MV-4-11 (cell line): ENCODE measurements around the gene CRISPLD2.

Experiments
- DNase-seq: peaks from one replicate; lab custom pipeline; 2025; lab: John Stamatoyannopoulos, UW

Gene CRISPLD2

GRCh38 chr16:84819644-84820304 is at the start of gene CRISPLD2:
Gene CRISPLD2, plus strand, starts transcription at chr16:84819985. Its CDS starts 18,511 bp downstream, at chr16:84838496.
- DNase-seq: peak; percentile 84

GRCh38 chr16:84773312-84773711 is 46.5 kb upstream of the CRISPLD2 start:
- no peak for DNase-seq

- peak; percentile 83 for DNase-seq
Observed at GRCh38 chr16:84774810-84775209, 45.0 kb upstream of the CRISPLD2 start.

- DNase-seq: no peak
Observed at GRCh38 chr16:84775262-84775810, 44.4 kb upstream of the CRISPLD2 start.

- DNase-seq: no peak
Observed at GRCh38 chr16:84777435-84777834, 42.4 kb upstream of the CRISPLD2 start.

GRCh38 chr16:84778720-84779119 is 41.1 kb upstream of the CRISPLD2 start:
- DNase-seq: no peak

GRCh38 chr16:84780063-84780462 is 39.7 kb upstream of the CRISPLD2 start:
- no peak for DNase-seq

- DNase-seq: no peak
Observed at GRCh38 chr16:84780544-84781376, 39.0 kb upstream of the CRISPLD2 start.

- DNase-seq: no peak
Observed at GRCh38 chr16:84782846-84783245, 36.9 kb upstream of the CRISPLD2 start.

- DNase-seq: no peak
Observed at GRCh38 chr16:84785843-84786581, 33.8 kb upstream of the CRISPLD2 start.

GRCh38 chr16:84786605-84787262 is 33.1 kb upstream of the CRISPLD2 start:
- DNase-seq: no peak

- DNase-seq: no peak
Observed at GRCh38 chr16:84787263-84787622, 32.5 kb upstream of the CRISPLD2 start.

GRCh38 chr16:84788920-84789391 is 30.8 kb upstream of the CRISPLD2 start:
- DNase-seq: no peak

- DNase-seq: no peak
Observed at GRCh38 chr16:84789431-84789830, 30.4 kb upstream of the CRISPLD2 start.

- DNase-seq: no peak
Observed at GRCh38 chr16:84790301-84790700, 29.5 kb upstream of the CRISPLD2 start.

GRCh38 chr16:84791088-84791487 is 28.7 kb upstream of the CRISPLD2 start:
- DNase-seq: no peak

GRCh38 chr16:84791501-84791900 is 28.3 kb upstream of the CRISPLD2 start:
- no peak for DNase-seq

GRCh38 chr16:84794186-84794585 is 25.6 kb upstream of the CRISPLD2 start:
- peak; percentile 23 for DNase-seq

GRCh38 chr16:84794626-84795025 is 25.2 kb upstream of the CRISPLD2 start:
- no peak for DNase-seq

GRCh38 chr16:84795329-84796053 is 24.3 kb upstream of the CRISPLD2 start:
- no peak for DNase-seq
